Keratinocyte (primary cell): ENCODE results near the gene NCOR1. TPM values are rescaled to one million over a fixed set of nuclear protein-coding genes. Genes with fewer than 3 reads are reported as not detected.
"Not testable (repeated sequence)": the region's sequence is repeated elsewhere in the genome, so short reads cannot be mapped to it uniquely, and the experiment has no call there.

ENCODE experiments used
- DNase-seq: peaks from one replicate; pipeline ENCODE4 v3.0.0-alpha.2; 2011; ENCODE audit warnings: low read depth, missing footprints, low spot score
- FAIRE-seq: peaks from 2 replicates; lab custom pipeline; 2011; peaks lifted over from hg19 to GRCh38; lab: Jason Lieb, UNC
- H2AFZ ChIP-seq: 2 replicates; pipeline ENCODE4 v1.6.0; 2012; ENCODE audit warnings: low read length, control low read depth, inconsistent platforms; ENCODE audit not compliant: control insufficient read depth
- H3K27ac ChIP-seq: 2 replicates; pipeline ENCODE4 v1.5.1; 2011; ENCODE audit warnings: low read length; ENCODE audit not compliant: control insufficient read depth, insufficient read depth
- H3K27me3 ChIP-seq: 3 replicates; pipeline ENCODE4 v1.6.0; 2011; ENCODE audit warnings: low read length; ENCODE audit not compliant: control insufficient read depth, insufficient read depth; ENCODE audit errors: extremely low read depth
- H3K36me3 ChIP-seq, 2 experiments: 2 replicates in 1 of 2; 3 replicates in 1 of 2; pipeline ENCODE4 v1.5.1; 2011; ENCODE audit warnings: low read length in 2 of 2, mild to moderate bottlenecking in 1 of 2; ENCODE audit not compliant: control insufficient read depth in 2 of 2, insufficient read depth in 2 of 2; ENCODE audit errors: extremely low read depth in 1 of 2
- H3K4me1 ChIP-seq: 3 replicates; pipeline ENCODE4 v1.5.1; 2011; ENCODE audit warnings: low read length; ENCODE audit not compliant: control insufficient read depth, insufficient read depth; ENCODE audit errors: extremely low read depth
- H3K4me2 ChIP-seq: 3 replicates; pipeline ENCODE4 v1.6.0; 2011; ENCODE audit warnings: low read depth, low read length; ENCODE audit not compliant: control insufficient read depth, insufficient read depth; ENCODE audit errors: extremely low read depth
- H3K4me3 ChIP-seq, 3 experiments: fragments of 200-600 bp in 1 of 3; sonication (generic) in 1 of 3; 2 replicates in 2 of 3; 3 replicates in 1 of 3; pipeline ENCODE4 v1.5.1; 2011 to 2016; ENCODE audit warnings: low read length in 3 of 3, mild to moderate bottlenecking in 3 of 3, control low read depth in 2 of 3, inconsistent platforms in 1 of 3, low read depth in 1 of 3, mixed read lengths in 1 of 3, mixed run types in 1 of 3, moderate library complexity in 1 of 3; ENCODE audit not compliant: control insufficient read depth in 2 of 3, insufficient read depth in 2 of 3; ENCODE audit errors: extremely low read depth in 1 of 3
- H3K79me2 ChIP-seq: 2 replicates; pipeline ENCODE4 v1.6.0; 2012; ENCODE audit warnings: low read length; ENCODE audit not compliant: control insufficient read depth, insufficient read depth
- H3K9ac ChIP-seq: 3 replicates; pipeline ENCODE4 v1.6.0; 2011; ENCODE audit warnings: low read length; ENCODE audit not compliant: control insufficient read depth, insufficient read depth; ENCODE audit errors: extremely low read depth
- H3K9me1 ChIP-seq: 3 replicates; pipeline ENCODE4 v1.6.0; 2011; ENCODE audit warnings: low read length; ENCODE audit not compliant: control insufficient read depth, insufficient read depth; ENCODE audit errors: extremely low read depth
- H3K9me3 ChIP-seq: 2 replicates; pipeline ENCODE4 v1.5.1; 2012; ENCODE audit warnings: low read depth, low read length; ENCODE audit not compliant: control insufficient read depth
- H4K20me1 ChIP-seq: 3 replicates; pipeline ENCODE4 v1.6.0; 2011; ENCODE audit warnings: low read length; ENCODE audit not compliant: control insufficient read depth, insufficient read depth; ENCODE audit errors: extremely low read depth
- EZH2 ChIP-seq: IDR thresholded peaks from one replicate; pipeline ENCODE4 v1.6.1; 2012; ENCODE audit warnings: inconsistent platforms, mild to moderate bottlenecking, low read length, moderate library complexity
- dilution Hi-C: fragments of 300-500 bp; cut with MboI; formaldehyde crosslinking; loops from one replicate; pipeline ENCODE4 v1.7.0; 2020; ENCODE audit warnings: low sequenced_read_pairs; ENCODE audit not compliant: extremely low pct_ligation_motif_present
- polyA plus RNA-seq, 5 experiments: library from polyadenylated mRNA; depleted of rRNA in 3 of 5; stranded (reverse) in 3 of 5; stranded (forward) in 1 of 5; unstranded in 1 of 5; fragments of >200 nt; gene quantifications; 1 replicate in 1 of 5; 2 replicates in 3 of 5; 3 replicates in 1 of 5; pipeline versions ENCODE4 v1.2.1 to v1.2.3, GENCODE V29; 2011 to 2012; ENCODE audit warnings: missing spikeins in 2 of 5, low read depth in 1 of 5, low replicate concordance in 1 of 5
- TF ChIP-seq, protein P1 (sequence below), 3 experiments: IDR thresholded peaks in 1 of 3; conservative IDR thresholded peaks in 1 of 3; optimal IDR thresholded peaks in 1 of 3; 2 replicates in 2 of 3; 3 replicates in 1 of 3; pipeline versions ENCODE3 to v1.5.1; 2011; ENCODE audit warnings: low read length in 3 of 3, mild to moderate bottlenecking in 3 of 3, moderate library complexity in 2 of 3, control low read depth in 1 of 3, inconsistent platforms in 1 of 3; ENCODE audit not compliant: insufficient read depth in 2 of 3; ENCODE audit errors: extremely low read depth in 1 of 3

Gene NCOR1
- polyA plus RNA-seq, 1 donor (not counting 4 experiments of a cell fraction or from before 2014, with no cell fraction given) = 59.8 TPM

- Histone ChIP-seq H3K4me1 (peaks cover 12% of the 10 kb centered on the region), H3K9ac (no peak overlapping the region), H3K36me3 (peaks cover 0 to 1% of the 10 kb centered on the region in 2 experiments), H3K4me3 (no peak overlapping the region), H3K27ac (no peak overlapping the region), H4K20me1 (no peaks in the 10 kb centered on the region), H3K27me3 (no peaks in the 10 kb centered on the region), H3K4me2 (no peak overlapping the region), H2AFZ (no peak overlapping the region), H3K79me2 (peaks cover 9% of the 10 kb centered on the region), H3K9me3 (no peaks in the 10 kb centered on the region), H3K9me1 (no peaks in the 10 kb centered on the region)
- DNase-seq (no peak), FAIRE-seq (no peak)
- dilution Hi-C loops = no loop called here
- TF ChIP-seq, protein P1, sequence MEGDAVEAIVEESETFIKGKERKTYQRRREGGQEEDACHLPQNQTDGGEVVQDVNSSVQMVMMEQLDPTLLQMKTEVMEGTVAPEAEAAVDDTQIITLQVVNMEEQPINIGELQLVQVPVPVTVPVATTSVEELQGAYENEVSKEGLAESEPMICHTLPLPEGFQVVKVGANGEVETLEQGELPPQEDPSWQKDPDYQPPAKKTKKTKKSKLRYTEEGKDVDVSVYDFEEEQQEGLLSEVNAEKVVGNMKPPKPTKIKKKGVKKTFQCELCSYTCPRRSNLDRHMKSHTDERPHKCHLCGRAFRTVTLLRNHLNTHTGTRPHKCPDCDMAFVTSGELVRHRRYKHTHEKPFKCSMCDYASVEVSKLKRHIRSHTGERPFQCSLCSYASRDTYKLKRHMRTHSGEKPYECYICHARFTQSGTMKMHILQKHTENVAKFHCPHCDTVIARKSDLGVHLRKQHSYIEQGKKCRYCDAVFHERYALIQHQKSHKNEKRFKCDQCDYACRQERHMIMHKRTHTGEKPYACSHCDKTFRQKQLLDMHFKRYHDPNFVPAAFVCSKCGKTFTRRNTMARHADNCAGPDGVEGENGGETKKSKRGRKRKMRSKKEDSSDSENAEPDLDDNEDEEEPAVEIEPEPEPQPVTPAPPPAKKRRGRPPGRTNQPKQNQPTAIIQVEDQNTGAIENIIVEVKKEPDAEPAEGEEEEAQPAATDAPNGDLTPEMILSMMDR (optimal IDR thresholded peaks at IDR 0.05 in 1 of 3, IDR thresholded peaks at IDR 0.05 in 1 of 3, conservative IDR thresholded peaks at IDR 0.05 in 1 of 3; ENCODE audit: extremely low read depth in 1 of 3, insufficient read depth in 2 of 3, low read length in 3 of 3) = no peak
- TF ChIP-seq EZH2 = no peak
Observed at GRCh38 chr17:16232391-16232790, 17.1 kb upstream of the NCOR1 start.

DNA sequence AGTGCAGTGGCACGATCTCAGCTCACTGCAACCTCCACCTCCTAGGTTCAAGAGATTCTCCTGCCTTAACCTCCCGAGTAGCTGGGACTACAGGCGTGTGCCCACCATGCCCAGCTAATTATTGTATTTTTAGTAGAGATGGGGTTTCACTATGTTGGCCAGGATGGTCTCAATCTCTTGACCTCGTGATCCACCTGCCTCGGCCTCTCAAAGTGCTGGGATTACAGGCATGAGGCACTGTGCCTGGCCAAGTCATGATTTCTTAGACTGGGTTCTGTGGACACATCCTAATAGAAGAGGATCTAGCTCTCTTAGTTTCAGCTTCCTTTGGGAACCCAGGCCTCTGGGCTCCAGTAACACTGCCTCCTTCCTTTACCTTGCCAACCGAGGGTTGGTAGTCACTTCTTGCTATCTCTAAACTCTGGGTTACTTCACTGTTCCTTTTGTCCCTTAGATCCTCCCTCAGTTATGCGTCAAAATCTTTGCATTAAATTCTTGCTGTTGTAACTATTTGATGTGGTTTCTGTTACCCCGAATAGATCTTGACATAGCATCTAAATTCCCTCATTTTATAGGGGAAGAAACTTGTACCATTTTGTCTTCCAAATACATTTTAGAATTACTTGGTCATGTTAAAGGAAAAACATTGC lies 14.7 kb upstream of the NCOR1 start:
- peaks cover 11% of the 10 kb centered on the region for H3K79me2 ChIP-seq
- dilution Hi-C loops = not testable (repeated sequence)

GRCh38 chr17:16222406-16222805 lies 7.1 kb upstream of the NCOR1 start:
- no peak overlapping the region for H3K4me2 ChIP-seq
- no peak overlapping the region for H2AFZ ChIP-seq
- no peaks in the 10 kb centered on the region for H4K20me1 ChIP-seq
- H3K4me3 ChIP-seq = no peak overlapping the region
- DNase-seq (no peak), FAIRE-seq (no peak)
- peaks cover 0 to 2% of the 10 kb centered on the region in 2 experiments for H3K36me3 ChIP-seq
- H3K9ac ChIP-seq = no peak overlapping the region
- no peaks in the 10 kb centered on the region for H3K9me1 ChIP-seq
- peaks cover 36% of the 10 kb centered on the region for H3K79me2 ChIP-seq
- no peak overlapping the region for H3K27ac ChIP-seq
- dilution Hi-C loops = no loop called here
- H3K4me1 ChIP-seq = no peaks in the 10 kb centered on the region
- no peaks in the 10 kb centered on the region for H3K27me3 ChIP-seq
- H3K9me3 ChIP-seq = no peaks in the 10 kb centered on the region
- no peak for TF ChIP-seq EZH2
- TF ChIP-seq, protein P1 (optimal IDR thresholded peaks at IDR 0.05 in 1 of 3, IDR thresholded peaks at IDR 0.05 in 1 of 3, conservative IDR thresholded peaks at IDR 0.05 in 1 of 3; ENCODE audit: extremely low read depth in 1 of 3, insufficient read depth in 2 of 3, low read length in 3 of 3) = no peak

More for the DNA sequence above, 14.7 kb upstream of the NCOR1 start:
- H3K4me3 ChIP-seq, H2AFZ ChIP-seq, DNase-seq, H3K36me3 ChIP-seq, H3K27me3 ChIP-seq, H3K9me1 ChIP-seq, H3K9ac ChIP-seq, H3K9me3 ChIP-seq, FAIRE-seq, H4K20me1 ChIP-seq, H3K27ac ChIP-seq: not testable (repeated sequence)
- Histone ChIP-seq H3K4me1 (peaks cover 12% of the 10 kb centered on the region), H3K4me2 (peak overlapping the region; percentile 48)
